Measurements from ENCODE around the gene RNF41. TPM values are rescaled to one million over a fixed set of nuclear protein-coding genes. Genes with fewer than 3 reads are reported as not detected.

The RNF41 gene
- total and polyA plus RNA-seq, 2 of the 13 experiments (the other 11 are each of a cell fraction or from before 2014, with no cell fraction given) = 27.1 to 39.4 TPM

- in situ Hi-C loops (cut with HindIII; ENCODE audit: extremely low pct_ligation_motif_present, low pct_unique_long_range_greater_than_20kb) (loop anchor here (5.0 kb wide), 1 partner anchor 60 kb away; the partner anchor contains the start of gene ESYT1), intact Hi-C loops (cut with micrococcal nuclease; ENCODE audit: unreplicated experiment) (no loop called here)
- Histone ChIP-seq H3K4me2 (ENCODE audit: low read depth, low read length) (peak overlapping the region; percentile 82; the same call in 1 of the 2 replicates), H4K20me1 (ENCODE audit: insufficient read depth, low read length) (no peaks in the 10 kb centered on the region), H3K27ac (ENCODE audit: extremely low read length, insufficient read depth, low read length) (no peak overlapping the region), H2AFZ (ENCODE audit: low read length) (no peak overlapping the region), H3K27me3 (ENCODE audit: control insufficient read depth in 1 of 2, insufficient read depth in 2 of 2, low read length in 2 of 2) (no peaks in the 10 kb centered on the region; a peak in 1 of 5 replicates), H3K9ac (ENCODE audit: insufficient read depth, low read depth, low read length) (no peak overlapping the region), H3K4me3 (replicated peaks in 1 of 3; ENCODE audit: insufficient read depth in 1 of 3, low read depth in 2 of 3, low read length in 3 of 3) (no peak overlapping the region), H3K79me2 (ENCODE audit: insufficient read depth, low read length) (peaks cover 19% of the 10 kb centered on the region), H3K4me1 (ENCODE audit: insufficient read depth, low read length) (peaks cover 28% of the 10 kb centered on the region), H3K36me3 (replicated peaks in 1 of 2; ENCODE audit: control insufficient read depth in 1 of 2, insufficient read depth in 2 of 2, low read length in 2 of 2) (peaks cover 6 to 26% of the 10 kb centered on the region in 2 experiments), H3K9me3 (ENCODE audit: low read length) (no peaks in the 10 kb centered on the region)
- no peak for FAIRE-seq
- no peak for DNase-seq (ENCODE audit: low spot score)
- WGBS (ENCODE audit: low lambda C conversion rate) = 90% methylated on average over 2 of the region's 2 CpGs
- POLR2A ChIA-PET = interaction anchor here (3.3 kb wide), 1 partner anchor 25 kb away, joined by 20 read pairs; no protein-coding TSS in a partner anchor
- no TSS peak for BruUV-seq (replicated peaks)
- no peak for ATAC-seq
- CTCF ChIA-PET (ENCODE audit: low intra/inter-chr PET ratio, low total read pairs) = no interaction called here
- TF ChIP-seq SCMH1 (CRISPR knock-in tag; IDR thresholded peaks at IDR 0.05; ENCODE audit: borderline replicate concordance) (no peak), ATF6 (CRISPR knock-in tag; conservative IDR thresholded peaks at IDR 0.05) (no peak), TOE1 (CRISPR knock-in tag; IDR thresholded peaks at IDR 0.05) (no peak), PITX1 (CRISPR knock-in tag; IDR thresholded peaks at IDR 0.05) (no peak), U2AF2 (IDR thresholded peaks at IDR 0.05; ENCODE audit: low read depth, low read length) (no peak)
Measured at GRCh38 chr12:56186957-56187356, 34.8 kb downstream of the RNF41 start.

- ChIA-PET CTCF (ENCODE audit: low intra/inter-chr PET ratio, low total read pairs) (no interaction called here), POLR2A (interaction anchor here (1.0 to 1.6 kb wide), 3 partner anchors 10 to 15 kb away, joined by 3 to 5 read pairs (median 3); partner anchors contain the start of gene SMARCC2)
- intact Hi-C loops (cut with micrococcal nuclease; ENCODE audit: unreplicated experiment) = no loop called here
- Histone ChIP-seq H3K4me2 (ENCODE audit: low read depth, low read length) (no peak overlapping the region), H3K9ac (ENCODE audit: insufficient read depth, low read depth, low read length) (no peak overlapping the region), H3K36me3 (replicated peaks in 1 of 2; ENCODE audit: control insufficient read depth in 1 of 2, insufficient read depth in 2 of 2, low read length in 2 of 2) (peaks cover 21 to 43% of the 10 kb centered on the region in 2 experiments), H3K27ac (ENCODE audit: extremely low read length, insufficient read depth, low read length) (no peak overlapping the region), H3K9me3 (ENCODE audit: low read length) (no peaks in the 10 kb centered on the region), H3K79me2 (ENCODE audit: insufficient read depth, low read length) (no peaks in the 10 kb centered on the region), H4K20me1 (ENCODE audit: insufficient read depth, low read length) (no peaks in the 10 kb centered on the region), H3K27me3 (ENCODE audit: control insufficient read depth in 1 of 2, insufficient read depth in 2 of 2, low read length in 2 of 2) (no peaks in the 10 kb centered on the region; a peak in 1 of 5 replicates), H3K4me3 (replicated peaks in 1 of 3; ENCODE audit: insufficient read depth in 1 of 3, low read depth in 2 of 3, low read length in 3 of 3) (no peak overlapping the region), H3K4me1 (ENCODE audit: insufficient read depth, low read length) (no peaks in the 10 kb centered on the region), H2AFZ (ENCODE audit: low read length) (no peak overlapping the region)
- WGBS (ENCODE audit: low lambda C conversion rate) = 97% methylated on average over 3 of the region's 3 CpGs
- in situ Hi-C loops (cut with HindIII; ENCODE audit: extremely low pct_ligation_motif_present, low pct_unique_long_range_greater_than_20kb) = no loop called here
- FAIRE-seq (no peak), DNase-seq (ENCODE audit: low spot score) (no peak), ATAC-seq (no peak; the same call in 2 of the 3 replicates)
- BruUV-seq (replicated peaks) = no TSS peak
- TF ChIP-seq ZNF598 (CRISPR knock-in tag; IDR thresholded peaks at IDR 0.05; ENCODE audit: borderline replicate concordance) (no peak), ZNF10 (CRISPR knock-in tag; IDR thresholded peaks at IDR 0.05; ENCODE audit: borderline replicate concordance, low read depth) (no peak), ZNF891 (CRISPR knock-in tag; IDR thresholded peaks at IDR 0.05) (no peak)
Measured at GRCh38 chr12:56178347-56178746, 43.4 kb downstream of the RNF41 start.

All from HepG2 (cell line).